ENCODE data around the gene TANGO2.
A peak's percentile ranks its signal among the peaks of the same experiment; 100 is the strongest.

TANGO2 gene

DNA sequence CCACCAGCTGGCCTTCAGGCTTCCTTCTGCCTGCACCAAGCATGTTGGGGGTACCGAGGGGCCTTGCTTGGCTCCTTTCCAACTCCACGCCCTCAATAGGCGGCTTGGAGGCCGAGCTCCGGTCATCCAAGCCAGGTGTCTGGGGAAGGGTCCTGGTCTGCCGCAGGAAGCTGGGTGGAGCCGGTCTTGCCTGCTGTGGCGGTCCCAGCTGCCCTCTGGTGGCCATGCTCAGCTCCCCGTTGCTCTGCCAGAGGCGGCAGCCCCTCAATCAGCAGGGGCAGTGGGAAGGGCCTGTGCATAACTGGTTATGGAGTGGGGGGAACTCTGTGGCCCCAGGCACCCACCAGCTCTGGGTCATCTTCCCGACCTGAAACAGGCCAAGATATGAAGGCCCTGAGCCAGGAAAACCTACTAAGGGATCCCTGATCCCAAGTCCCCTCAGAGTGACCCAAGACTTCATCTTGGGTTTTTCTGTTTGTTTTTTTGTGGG, 7.5 kb upstream of the TANGO2 start:
- DNase-seq, result peak; percentile 26

DNA sequence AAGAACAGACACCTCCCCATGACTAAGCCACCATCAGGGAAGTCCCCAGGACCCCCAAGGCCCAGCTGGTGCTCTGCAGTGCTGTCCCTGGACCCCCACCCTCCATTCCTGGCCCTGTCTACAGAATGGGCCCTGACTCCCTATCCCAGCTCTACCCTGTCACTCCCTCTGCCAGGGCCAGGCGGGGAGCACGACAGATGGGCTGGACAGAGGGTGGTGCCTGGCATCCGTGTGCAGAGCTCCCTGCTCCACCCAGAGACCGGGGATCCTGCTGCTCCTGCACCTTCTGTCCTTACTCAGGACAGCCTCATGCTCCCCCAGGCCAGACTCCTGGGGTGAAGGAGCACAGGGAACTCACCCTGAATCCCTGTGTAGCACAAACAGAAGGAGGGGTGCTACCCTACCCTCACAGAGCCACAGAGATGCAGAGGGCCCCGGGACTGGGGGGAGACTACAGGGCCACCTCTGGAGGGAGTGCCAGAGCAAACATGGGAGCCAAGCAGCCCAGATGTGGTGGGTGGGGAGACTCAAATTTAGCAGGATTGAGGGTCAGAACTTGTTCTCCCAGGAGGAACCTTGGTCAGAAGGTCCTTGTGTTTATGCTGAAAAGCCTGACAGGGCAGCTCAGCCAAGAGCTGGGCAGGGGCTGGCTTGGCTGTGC, 6.3 kb upstream of the TANGO2 start:
- DNase-seq, result no peak

DNA sequence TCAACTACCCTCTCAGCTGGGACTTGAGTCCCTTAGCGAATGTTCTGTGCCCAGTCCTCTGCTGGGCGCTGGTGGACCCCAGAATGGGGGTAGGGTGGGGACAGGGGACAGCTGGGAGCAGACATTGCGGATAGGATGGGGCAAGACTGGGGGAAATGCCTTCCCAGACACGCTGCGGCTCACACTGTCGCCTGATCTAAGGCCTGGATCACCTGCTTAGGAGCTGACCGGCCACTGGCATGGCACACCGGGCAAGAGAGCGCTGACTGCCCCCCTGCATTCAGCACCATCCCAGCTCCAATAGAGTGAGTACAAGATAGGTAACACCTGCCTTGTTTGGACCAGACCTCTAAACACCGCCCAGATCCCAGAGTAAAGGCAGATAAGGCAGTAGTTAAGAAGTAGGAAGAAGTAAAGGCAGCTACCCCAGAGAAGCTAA, 5.7 kb upstream of the TANGO2 start:
- no peak for DNase-seq

DNA sequence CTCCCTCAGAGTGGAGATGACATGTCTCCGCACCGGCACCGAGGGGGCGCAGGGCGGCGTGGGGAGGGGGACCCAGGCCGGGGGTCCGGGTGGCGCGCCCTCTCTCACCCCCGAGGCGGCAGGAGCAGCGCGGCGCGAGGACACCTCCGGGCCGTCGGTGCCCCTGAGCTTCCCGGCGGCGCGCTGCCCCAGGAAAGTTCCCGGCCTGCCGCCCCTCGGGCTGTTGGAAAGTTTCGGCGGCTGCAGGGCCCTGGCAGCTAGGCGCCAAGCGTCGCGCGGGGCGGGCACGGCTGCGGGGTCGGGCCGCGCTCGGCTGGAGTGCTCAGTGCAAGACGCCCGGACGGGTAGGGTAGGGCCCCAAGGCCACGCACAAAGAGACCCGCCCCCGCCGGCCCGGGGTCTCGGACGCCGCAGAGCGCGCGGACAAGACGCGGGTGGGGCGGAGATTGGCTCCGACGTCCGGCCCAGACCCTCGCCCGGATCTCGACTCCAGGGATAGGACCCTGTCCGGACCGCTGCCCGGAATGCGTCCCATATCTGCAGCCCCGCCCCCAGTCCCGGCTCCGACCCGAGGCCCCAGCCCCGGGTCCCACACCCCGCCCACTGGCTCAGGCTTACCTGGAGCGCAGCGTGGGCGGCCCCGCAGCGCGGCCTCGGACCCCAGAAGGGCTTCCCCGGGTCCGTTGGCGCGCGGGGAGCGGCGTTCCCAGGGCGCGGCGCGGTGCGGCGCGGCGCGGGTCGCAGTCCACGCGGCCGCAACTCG, 4.8 kb upstream of the TANGO2 start:
- DNase-seq, result no peak

DNA sequence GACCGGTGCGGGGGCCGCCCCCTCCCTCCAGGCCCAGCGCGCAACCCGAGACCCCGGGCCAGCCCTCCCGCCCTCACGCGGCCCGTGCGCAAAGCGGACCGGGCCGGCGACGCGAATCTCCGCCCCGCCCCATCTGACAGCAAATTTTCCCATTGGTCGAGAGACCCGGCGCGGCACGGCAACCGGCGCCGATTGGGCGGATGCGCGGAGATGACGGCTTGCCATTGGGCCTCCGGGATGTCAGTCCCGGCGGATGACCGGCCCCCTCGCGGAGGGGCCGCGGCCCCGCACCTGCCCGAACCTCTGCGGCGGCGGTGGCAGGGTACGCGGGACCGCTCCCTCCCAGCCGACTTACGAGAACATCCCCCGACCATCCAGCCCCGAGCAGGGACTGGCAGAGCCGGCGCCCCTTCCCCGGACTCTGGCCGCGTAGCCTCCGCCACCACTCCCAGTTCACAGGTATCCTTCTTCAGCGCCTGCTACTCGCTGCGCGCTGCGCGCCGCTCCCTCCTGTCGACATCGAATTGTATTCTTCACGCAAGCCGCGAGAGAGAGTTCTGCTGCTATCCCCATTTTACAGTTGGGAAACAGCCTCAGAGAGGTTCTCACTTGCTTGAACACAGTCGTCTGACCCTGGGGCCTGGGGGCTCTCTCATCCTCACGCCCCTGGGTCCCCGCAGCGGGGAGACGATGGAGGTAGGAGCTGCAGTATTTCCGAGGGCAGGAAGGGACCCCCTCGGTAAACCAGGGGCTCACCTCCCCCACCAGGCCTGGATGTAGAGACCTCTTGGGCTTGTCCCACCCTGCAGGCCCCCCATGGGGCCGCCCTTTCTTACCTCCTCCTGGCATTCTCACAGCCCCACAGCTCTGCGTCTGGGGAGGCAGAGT, 3.9 kb upstream of the TANGO2 start, which contains the start of gene ARVCF:
Gene ARVCF, minus strand, starts transcription at position 90 of the 888 bp plus-strand sequence. CDS start 26,029 bp downstream, outside the sequence.
- peak; percentile 94 for DNase-seq

DNA sequence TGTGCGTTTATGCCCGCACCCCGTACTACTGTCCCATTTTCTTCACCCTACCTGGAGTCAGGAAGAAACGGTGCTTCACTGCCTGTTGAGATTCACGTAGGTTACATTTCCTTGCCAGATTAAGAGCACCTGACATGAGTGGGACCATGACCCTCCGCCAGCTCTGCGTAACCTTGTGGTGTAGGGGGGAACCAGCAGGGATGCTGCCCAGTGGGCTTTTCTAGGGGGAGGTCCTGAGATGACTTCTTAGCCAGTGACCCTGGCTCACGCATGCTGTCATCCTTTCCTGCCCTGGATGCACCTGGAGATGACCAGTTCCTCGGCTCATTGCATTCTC, 3.3 kb upstream of the TANGO2 start:
- DNase-seq, result no peak

DNA sequence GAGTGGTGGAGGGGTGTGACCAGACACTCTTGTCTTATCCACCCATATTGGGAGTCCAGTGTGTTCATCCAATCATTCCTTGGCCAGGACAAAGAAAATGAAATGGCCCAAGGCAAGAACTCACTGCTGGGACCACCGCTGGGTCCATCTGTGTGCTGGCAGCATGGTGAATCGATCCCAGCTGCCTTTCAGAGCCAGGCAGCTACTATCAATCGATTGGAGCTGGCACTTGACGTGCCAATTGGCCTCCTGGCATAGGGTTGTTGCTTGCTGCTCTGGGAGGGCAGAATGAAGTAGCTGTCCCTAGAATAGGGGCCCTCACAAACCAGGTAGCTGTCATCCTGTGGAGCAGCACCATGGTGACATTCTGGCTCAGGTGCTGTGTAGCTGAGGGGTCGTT, 2.9 kb upstream of the TANGO2 start:
- no peak for DNase-seq

DNA sequence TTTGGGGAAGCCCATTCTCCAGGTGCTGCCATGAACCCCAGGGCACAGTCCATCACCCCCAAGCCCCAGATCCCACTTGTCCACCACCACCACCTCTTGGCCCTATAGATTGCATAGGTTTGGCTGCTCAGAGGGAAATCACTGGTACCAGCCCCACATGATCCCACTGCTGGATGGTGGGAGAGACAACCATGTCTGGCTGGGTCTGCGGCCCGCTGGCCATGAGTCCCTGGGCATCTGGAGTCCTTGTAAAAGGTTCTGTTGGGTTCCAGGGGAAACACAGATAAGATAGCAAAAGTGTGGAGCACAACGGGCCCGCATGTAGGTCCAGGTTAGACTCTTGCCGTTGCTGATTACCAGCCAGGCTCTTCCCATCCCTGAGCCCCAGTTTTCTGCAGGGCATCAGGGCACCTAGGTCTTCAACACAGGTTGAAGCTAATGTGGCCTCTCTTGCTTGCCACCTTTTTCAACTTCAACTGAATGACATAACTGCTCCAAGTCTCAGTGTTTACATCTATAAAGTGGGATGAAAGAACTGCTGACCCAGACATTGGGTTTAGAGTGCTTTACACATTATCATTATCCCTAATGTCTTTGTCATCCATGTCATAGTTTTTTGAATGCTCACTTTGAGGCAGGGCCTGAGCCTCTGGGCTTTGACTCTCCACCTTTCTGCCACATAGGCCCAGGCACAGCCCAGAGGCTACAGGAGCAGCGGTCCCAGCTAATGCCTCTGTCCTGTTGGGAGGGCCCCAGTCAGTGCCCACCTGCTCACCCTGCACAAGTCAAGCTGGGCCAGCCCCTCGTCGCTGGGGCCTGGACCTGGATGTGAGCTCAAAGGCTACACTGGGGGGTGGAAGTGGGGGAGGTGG, 1.0 kb upstream of the TANGO2 start:
- no peak for DNase-seq

DNA sequence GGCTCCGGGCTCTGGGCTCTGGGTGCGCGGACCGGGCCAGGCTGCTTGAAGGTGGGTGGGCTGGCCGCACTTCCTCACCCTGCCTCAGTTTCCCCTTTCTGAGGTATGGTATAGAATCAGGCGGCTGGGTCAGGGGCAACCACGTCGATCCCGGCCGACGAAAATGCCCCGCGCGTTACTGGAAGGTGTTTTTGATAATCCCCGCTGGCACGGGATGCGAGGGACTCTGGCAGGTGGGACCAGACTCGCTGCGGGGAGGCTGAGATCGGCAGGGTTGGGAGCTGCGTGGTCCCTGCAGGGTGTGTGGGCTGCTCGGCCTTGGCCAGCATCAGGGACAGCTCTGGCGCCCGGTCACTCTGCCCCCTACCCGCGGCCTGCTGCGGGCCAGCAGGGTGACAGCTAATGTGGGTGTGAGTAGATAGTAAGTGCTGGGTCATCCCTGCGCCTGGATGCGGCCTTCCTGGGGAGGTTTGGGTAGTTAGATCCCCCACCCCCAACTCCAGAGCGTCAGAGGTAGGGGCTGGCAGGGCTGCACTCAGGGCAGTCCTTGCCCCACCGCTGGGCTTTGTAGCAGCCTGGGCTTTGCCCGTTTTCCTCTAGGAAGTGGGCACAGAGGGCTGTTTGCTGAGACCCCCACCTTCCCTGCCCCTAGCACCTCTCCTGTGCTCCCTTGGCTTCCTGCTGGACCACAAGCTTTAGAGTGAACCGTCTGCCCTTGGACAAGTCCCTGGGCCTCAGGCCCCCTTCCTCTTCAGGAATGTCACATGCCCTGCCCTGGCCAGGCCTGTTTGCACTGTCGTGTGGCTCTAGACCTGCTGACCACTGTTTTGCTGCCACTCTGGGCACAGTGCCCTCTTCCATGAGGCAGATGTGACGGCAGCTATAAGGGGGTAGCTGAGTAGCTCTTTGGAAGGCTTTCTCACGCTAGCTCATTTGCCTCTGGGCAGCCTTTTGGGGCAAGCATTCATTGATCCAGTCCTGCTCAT, 579 bp downstream of the TANGO2 start:
- DNase-seq, result peak; percentile 79

DNA sequence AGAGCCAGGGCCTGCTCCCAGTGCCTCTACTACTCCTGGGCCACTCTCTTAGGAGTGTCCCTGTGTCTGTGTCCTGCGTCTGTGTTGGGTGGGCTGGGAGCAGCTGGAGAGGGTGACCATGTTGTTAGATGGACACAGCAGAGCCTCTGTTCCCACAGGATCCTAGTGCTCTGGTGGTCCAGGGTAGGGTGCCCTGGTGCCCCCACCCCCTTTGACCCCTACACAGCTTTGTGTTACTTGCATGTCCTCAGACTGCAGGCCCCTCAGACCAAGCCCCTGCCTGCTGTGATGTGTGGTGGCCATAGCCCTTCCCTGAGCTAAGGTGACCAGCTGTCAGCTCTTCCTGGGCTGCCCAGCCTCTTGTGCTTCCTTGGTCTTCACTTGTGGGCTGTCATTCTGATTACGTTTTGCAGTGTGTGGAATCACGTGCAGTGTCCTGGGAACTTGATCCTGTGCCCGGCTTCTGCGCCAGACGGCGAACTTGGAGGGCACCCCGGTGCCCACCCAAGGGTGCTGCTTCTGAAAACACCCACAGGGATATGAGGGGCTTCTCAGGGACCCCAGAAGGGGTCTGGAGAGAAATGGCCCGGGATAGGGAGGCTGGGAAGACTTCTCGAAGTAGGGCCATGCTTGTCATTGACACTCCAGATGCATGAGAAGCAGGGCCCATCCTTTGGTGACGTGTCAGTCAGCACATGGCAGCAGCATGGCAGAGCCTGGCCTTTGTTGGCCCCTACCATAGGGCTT, 1.5 kb downstream of the TANGO2 start:
- DNase-seq, result no peak

DNA sequence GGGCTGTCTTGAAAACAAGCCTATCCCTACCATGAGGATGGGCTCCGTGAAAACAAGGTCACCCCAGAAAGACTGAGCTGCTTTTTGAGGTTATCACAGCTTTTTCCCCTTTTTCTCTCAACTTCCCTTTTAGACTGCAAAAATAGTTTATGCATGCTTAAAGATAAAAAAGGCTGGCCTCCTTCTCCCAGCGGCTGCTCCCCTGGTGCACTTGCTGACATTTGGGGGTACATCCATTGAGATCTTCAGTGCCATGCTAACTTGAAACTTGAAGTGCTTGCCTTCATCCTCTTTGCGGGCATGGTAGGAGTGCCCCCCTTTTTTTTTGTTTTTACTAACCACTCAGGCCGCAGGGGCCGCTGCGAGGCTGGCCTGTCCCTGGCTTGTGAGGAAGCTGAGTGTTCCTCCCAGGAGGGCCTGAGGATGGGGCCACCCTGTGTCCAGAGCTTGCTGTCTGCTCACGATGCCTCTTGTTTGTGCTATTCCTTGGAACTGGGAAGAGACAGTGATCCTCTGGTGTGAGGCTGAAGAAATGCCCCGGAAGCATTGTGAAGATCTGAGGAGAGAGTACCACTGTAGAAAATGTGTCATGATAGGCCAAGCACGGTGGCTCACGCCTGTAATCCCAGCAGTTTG, 2.2 kb downstream of the TANGO2 start:
- DNase-seq, result no peak

DNA sequence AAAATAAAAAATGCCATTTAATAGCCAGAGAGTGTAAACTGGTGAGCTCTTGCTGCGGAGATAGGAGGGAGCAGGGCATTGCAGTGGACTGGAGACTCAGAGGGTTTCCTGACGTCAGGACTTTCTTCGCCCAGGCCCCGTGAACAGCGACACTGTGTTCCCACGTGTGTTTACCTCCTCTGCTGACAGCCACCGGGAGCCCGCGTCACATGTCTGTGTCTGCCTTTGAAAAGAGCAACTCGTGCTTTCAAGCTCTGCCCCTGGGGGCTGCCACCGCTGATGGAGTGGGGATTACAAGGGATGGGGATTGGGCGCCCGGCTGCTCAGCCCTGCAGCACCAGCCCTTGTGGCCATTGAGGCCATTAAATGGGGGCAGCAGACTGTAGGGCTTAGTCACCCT, 3.3 kb downstream of the TANGO2 start:
- DNase-seq, result no peak

DNA sequence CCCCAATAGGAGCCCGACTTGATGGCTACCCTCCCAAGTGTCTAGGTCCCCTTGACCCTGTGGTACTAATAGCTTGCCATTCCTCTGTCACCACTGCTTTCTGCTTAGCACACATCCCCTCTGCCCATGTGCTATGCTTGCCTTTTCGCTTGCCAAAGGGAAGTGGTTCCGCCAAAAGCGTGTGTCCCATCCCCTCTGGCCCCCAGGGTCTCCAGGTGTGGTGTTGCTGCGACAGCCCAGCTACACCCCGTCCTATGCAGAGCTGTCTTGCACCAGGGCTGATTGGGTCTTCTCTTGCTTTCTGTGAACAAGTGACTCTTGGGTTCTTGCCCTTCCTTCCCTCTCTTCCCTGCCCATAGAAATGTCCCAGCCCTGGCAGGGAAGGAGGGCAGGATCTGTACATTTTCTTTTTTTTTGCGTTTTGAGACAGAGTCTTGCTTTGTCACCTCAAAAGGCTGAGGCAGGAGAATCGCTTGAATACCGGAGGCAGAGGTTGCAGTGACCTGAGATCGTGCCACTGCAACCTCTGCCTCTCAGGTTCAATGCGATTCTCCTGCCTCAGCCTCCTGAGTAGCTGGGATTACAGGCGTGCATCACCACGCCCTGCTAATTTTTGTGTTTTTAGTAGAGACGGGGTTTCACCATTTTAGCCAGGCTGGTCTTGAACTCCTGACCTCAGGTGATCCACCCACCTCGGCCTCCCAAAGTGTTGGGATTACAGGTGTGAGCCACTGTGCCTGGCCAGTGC, 3.9 kb downstream of the TANGO2 start:
- DNase-seq, result no peak

DNA sequence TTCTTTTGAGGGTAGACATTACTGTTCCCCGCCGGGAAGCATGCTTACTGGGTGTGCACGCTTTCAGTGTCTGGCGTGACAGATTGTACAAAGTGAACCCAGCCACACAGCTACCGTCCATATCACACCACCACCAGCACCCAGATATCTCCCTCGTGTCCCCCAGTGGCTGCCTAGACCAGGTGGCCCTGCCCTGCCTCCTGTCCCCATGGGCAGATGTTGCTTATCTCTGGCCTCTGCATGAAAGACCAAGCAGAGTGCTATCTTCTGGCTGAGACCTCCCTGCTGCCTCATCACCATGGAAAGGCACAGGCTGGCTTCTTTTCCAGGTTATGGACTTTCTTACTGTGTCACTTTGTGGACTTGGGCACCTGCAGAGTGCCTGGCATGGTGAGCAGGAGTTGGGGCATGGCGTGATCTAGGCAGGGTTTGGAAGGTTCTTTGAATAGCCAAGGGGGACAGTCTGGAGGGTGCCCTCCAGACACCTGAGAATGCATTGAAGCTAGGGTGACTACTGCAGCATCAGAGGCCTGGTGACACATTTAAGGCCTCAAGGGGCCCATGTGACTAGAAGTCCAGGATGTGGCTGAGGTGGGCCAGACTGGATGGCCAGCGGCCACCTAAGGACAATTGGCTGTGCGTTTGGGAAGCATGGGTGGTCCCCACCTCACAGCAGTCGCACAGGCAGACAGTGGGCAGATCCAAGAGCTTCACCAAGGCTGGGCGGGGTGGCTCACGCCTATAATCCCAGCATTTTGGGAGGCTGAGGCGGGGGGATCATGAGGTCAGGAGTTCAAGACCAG, 4.7 kb downstream of the TANGO2 start:
- DNase-seq, result no peak

DNA sequence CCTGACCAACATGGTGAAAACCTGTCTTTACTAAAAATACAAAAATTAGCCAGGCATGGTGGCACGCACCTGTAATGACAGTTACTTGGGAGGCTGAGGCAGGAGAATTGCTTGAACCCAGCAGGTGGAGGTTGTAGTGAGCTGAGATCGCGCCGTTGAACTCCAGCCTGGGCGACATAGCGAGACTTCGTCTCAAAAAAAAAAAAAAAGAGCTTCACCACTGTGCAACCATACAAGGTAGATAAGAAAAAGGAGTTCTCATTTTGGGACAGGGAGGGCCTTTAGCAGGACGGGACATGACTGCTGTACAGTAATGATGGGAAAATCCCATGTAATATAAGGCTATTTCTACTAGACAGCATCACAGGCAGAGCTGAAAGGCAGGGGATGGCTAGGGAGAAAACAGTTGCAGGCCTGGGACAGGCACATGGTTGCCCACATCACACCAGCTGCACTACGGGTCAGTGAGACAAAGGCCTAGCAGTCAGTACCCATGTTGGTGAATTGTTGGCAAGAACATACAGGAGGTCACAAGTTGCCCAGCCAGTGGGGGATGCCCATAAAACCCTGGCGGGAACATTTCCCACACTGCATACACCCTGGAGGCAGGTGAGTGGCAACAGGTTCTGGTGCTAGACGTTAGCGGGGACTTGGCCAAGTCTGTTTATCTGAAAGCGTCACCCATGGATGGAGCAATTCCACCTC, 5.4 kb downstream of the TANGO2 start:
- DNase-seq, result peak; percentile 43

DNA sequence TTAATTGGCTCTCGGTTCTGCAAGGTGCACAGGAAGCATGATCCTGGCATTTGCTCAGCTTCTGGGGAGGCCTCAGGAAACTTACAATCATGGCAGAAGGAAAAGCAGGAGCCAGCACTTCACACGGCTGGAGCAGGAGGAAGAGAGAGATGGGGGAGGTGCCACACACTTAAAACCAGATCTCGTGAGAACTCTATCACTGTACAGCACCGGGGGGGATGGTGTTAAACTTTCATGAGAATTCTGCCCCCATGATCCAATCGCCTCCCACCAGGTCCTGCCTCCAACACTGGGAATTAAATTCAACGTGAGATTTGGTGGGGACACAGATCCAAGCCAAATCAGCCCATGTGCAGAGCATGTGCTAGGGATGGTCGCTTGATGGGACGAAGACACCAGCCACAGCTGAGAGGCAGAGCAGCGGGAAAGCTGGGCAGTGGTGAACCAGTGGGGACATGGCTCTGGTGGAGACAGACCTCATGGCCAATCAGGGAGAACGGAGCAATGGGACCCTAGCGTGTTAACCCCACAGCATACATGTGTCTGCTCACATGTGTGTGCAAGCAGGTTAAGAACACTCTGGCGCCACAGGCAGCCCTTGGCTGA, 6.2 kb downstream of the TANGO2 start:
- DNase-seq, result no peak

All from midbrain (tissue), 1 donor.